HepG2 (cell line): Measurements from ENCODE around the gene LMCD1. TPM values are rescaled to one million over a fixed set of nuclear protein-coding genes. Genes with fewer than 3 reads are reported as not detected.

Experiments
- ATAC-seq: fragments of 200-7000 bp; cut with Tn5 transposase; 3 replicates; pipeline ENCODE4 v1.9.1; 2020; ENCODE audit warnings: mild to moderate bottlenecking, moderate library complexity
- BruUV-seq: library from RNA; stranded (reverse); fragments of 400-500 nt; replicated peaks from 2 replicates; lab custom pipeline; 2021; lab: Mats Ljungman, UMichigan
- CTCF ChIA-PET: fragments of 300-600 bp; formaldehyde crosslinking; extraction: SDS; loops from one replicate; lab custom pipeline; 2021; ENCODE audit warnings: low total read pairs, inconsistent platforms, low intra/inter-chr PET ratio; lab: Yijun Ruan, JAX
- POLR2A ChIA-PET: fragments of 350-600 bp; sonication (Branson Sonifier 250); formaldehyde crosslinking; loops from one replicate; lab custom pipeline; 2020; ENCODE audit warnings: antibody characterized with exemption, inconsistent platforms; lab: Yijun Ruan, JAX
- DNase-seq: peaks from one replicate; pipeline ENCODE4 v3.0.0-alpha.2; 2015; ENCODE audit warnings: low spot score
- FAIRE-seq: peaks from 3 replicates; lab custom pipeline; 2011; peaks lifted over from hg19 to GRCh38; lab: Jason Lieb, UNC
- H2AFZ ChIP-seq: one replicate; pipeline ENCODE4 v1.6.1; 2011; ENCODE audit warnings: low read length, inconsistent platforms
- H3K27ac ChIP-seq: fragments of 300-600 bp; 3 replicates; pipeline ENCODE4 v1.8.0; 2011; ENCODE audit warnings: mixed run types, mild to moderate bottlenecking, mixed read lengths, low read length, inconsistent platforms; ENCODE audit not compliant: insufficient read depth; ENCODE audit errors: extremely low read length
- H3K27me3 ChIP-seq, 2 experiments: fragments of 200-600 bp in 1 of 2; 2 replicates in 1 of 2; 3 replicates in 1 of 2; pipeline versions ENCODE4 v1.6.0 to v1.8.0; 2011; ENCODE audit warnings: low read length in 2 of 2, mild to moderate bottlenecking in 2 of 2, moderate library complexity in 2 of 2, inconsistent platforms in 1 of 2; ENCODE audit not compliant: insufficient read depth in 2 of 2, control insufficient read depth in 1 of 2
- H3K36me3 ChIP-seq, 2 experiments: fragments of 200-600 bp in 1 of 2; replicated peaks in 1 of 2; 2 replicates in 1 of 2; 3 replicates in 1 of 2; pipeline versions ENCODE4 v1.5.1 to v1.8.0; 2011; ENCODE audit warnings: low read length in 2 of 2, inconsistent platforms in 1 of 2; ENCODE audit not compliant: insufficient read depth in 2 of 2, control insufficient read depth in 1 of 2
- H3K4me1 ChIP-seq: 2 replicates; pipeline ENCODE4 v1.5.1; 2012; ENCODE audit warnings: low read length, inconsistent platforms; ENCODE audit not compliant: insufficient read depth
- H3K4me2 ChIP-seq: 2 replicates; pipeline ENCODE4 v1.6.0; 2011; ENCODE audit warnings: low read depth, low read length, inconsistent platforms
- H3K4me3 ChIP-seq, 3 experiments: fragments of 200-600 bp in 1 of 3; sonication (generic), shearing (Covaris generic) in 1 of 3; replicated peaks in 1 of 3; 2 replicates each; pipeline ENCODE4 v1.5.1; 2011 to 2016; ENCODE audit warnings: low read length in 3 of 3, inconsistent platforms in 2 of 3, low read depth in 2 of 3, mild to moderate bottlenecking in 2 of 3, control low read depth in 1 of 3, mixed read lengths in 1 of 3; ENCODE audit not compliant: insufficient read depth in 1 of 3
- H3K79me2 ChIP-seq: one replicate; pipeline ENCODE4 v1.6.1; 2011; ENCODE audit warnings: low read length, inconsistent platforms; ENCODE audit not compliant: insufficient read depth
- H3K9ac ChIP-seq: 2 replicates; pipeline ENCODE4 v1.6.0; 2011; ENCODE audit warnings: mild to moderate bottlenecking, low read depth, low read length, inconsistent platforms; ENCODE audit not compliant: insufficient read depth
- H3K9me3 ChIP-seq: 2 replicates; pipeline ENCODE4 v1.5.1; 2012; ENCODE audit warnings: mild to moderate bottlenecking, low read length
- H4K20me1 ChIP-seq: 2 replicates; pipeline ENCODE4 v1.6.0; 2011; ENCODE audit warnings: inconsistent platforms, mild to moderate bottlenecking, low read length, moderate library complexity; ENCODE audit not compliant: insufficient read depth
- EED ChIP-seq: sonication (generic); formaldehyde crosslinking; IDR thresholded peaks from 2 replicates; pipeline ENCODE4 v1.5.0; 2020; ENCODE audit warnings: mild to moderate bottlenecking, missing genetic modification reagents
- KDM5B ChIP-seq: sonication (generic); formaldehyde crosslinking; IDR thresholded peaks from 2 replicates; pipeline ENCODE4 v1.4.0; 2020; ENCODE audit warnings: missing genetic modification reagents, mild to moderate bottlenecking, borderline replicate concordance
- MAZ ChIP-seq, 2 experiments: sonication (generic) in 1 of 2; formaldehyde crosslinking in 1 of 2; IDR thresholded peaks; 2 replicates each; pipeline versions ENCODE4 v1.5.0 to v1.6.1; 2012 to 2020; ENCODE audit warnings: low read depth in 2 of 2, mild to moderate bottlenecking in 2 of 2, borderline replicate concordance in 1 of 2, improper control_type of control experiment in 1 of 2, low read length in 1 of 2, missing genetic modification reagents in 1 of 2, moderate library complexity in 1 of 2
- MIXL1 ChIP-seq: IDR thresholded peaks from 2 replicates; pipeline ENCODE4 v1.6.1; 2016
- MNT ChIP-seq: fragments of 450-650 bp; IDR thresholded peaks from 2 replicates; pipeline ENCODE4 v1.6.1; 2016
- RBFOX2 ChIP-seq: fragments of 200-400 bp; formaldehyde crosslinking; IDR thresholded peaks from 2 replicates; pipeline ENCODE4 v1.6.1; 2017; ENCODE audit warnings: low read depth, mild to moderate bottlenecking, low read length
- ZBTB10 ChIP-seq: sonication (generic); formaldehyde crosslinking; IDR thresholded peaks from 2 replicates; pipeline ENCODE4 v1.4.0; 2020; ENCODE audit warnings: missing genetic modification reagents, borderline replicate concordance
- ZMAT3 ChIP-seq: sonication (generic); formaldehyde crosslinking; conservative IDR thresholded peaks from 2 replicates; pipeline ENCODE4 v1.7.0; 2021; ENCODE audit warnings: missing genetic modification reagents
- ZNF225 ChIP-seq: sonication (generic); formaldehyde crosslinking; IDR thresholded peaks from 2 replicates; pipeline ENCODE4 v1.4.0; 2020; ENCODE audit warnings: mild to moderate bottlenecking, missing genetic modification reagents
- ZNF275 ChIP-seq: sonication (generic); formaldehyde crosslinking; IDR thresholded peaks from 2 replicates; pipeline ENCODE4 v1.8.0; 2022; ENCODE audit warnings: missing genetic modification reagents, mild to moderate bottlenecking, inconsistent platforms, borderline replicate concordance
- ZNF615 ChIP-seq: sonication (generic); formaldehyde crosslinking; IDR thresholded peaks from 2 replicates; pipeline ENCODE4 v1.5.0; 2020; ENCODE audit warnings: mild to moderate bottlenecking, missing genetic modification reagents, borderline replicate concordance
- ZNF782 ChIP-seq: sonication (generic); formaldehyde crosslinking; IDR thresholded peaks from 2 replicates; pipeline ENCODE4 v1.4.0; 2020; ENCODE audit warnings: missing genetic modification reagents, mild to moderate bottlenecking, borderline replicate concordance
- WGBS: methylation state at CpG from one replicate; pipeline ENCODE4 v1.1.6; 2017; ENCODE audit warnings: low lambda C conversion rate; 5-methylcytosine and 5-hydroxymethylcytosine counted together
- in situ Hi-C: cut with HindIII; loops from 2 replicates; pipeline ENCODE4 v1.10.0; 2017; ENCODE audit warnings: low pct_unique_long_range_greater_than_20kb; ENCODE audit not compliant: extremely low pct_ligation_motif_present
- intact Hi-C: fragments of 100-400 bp; cut with micrococcal nuclease; formaldehyde crosslinking; loops from one replicate; pipeline ENCODE4 v1.10.0; 2022; ENCODE audit not compliant: unreplicated experiment
- polyA plus RNA-seq, 8 experiments: library from polyadenylated mRNA; depleted of rRNA in 3 of 8; stranded (reverse) in 7 of 8; unstranded in 1 of 8; fragments of >200 nt; fragmentation: Illumina TruSeq in 4 of 8; extraction: Trizol in 4 of 8; gene quantifications; 2 replicates each; pipeline versions ENCODE4 v1.2.1 to v1.2.3, GENCODE V29; 2011 to 2016; ENCODE audit warnings: low read depth in 4 of 8, missing spikeins in 1 of 8, mixed read lengths in 1 of 8; ENCODE audit not compliant: insufficient read depth in 1 of 8
- total RNA-seq, 5 experiments: library from RNA; depleted of rRNA; stranded (reverse); fragments of >200 nt; fragmentation: Illumina TruSeq; extraction: Trizol; gene quantifications; 2 replicates each; pipeline ENCODE4 v1.2.3, GENCODE V29; 2016; ENCODE audit warnings: low read depth in 1 of 5

The LMCD1 gene
- total and polyA plus RNA-seq, 2 of the 13 experiments (the other 11 are each of a cell fraction or from before 2014, with no cell fraction given) = 6.2 to 7.1 TPM

GRCh38 chr3:8563146-8563545 is 61.5 kb downstream of the LMCD1 start (continued):
- TF ChIP-seq ZBTB10 (CRISPR knock-in tag) = no peak

- no peaks in the 10 kb centered on the region for H3K27me3 ChIP-seq
- no peaks in the 10 kb centered on the region for H3K79me2 ChIP-seq
- CTCF ChIA-PET = no interaction called here
- no peaks in the 10 kb centered on the region for H4K20me1 ChIP-seq
- TF ChIP-seq MIXL1 (CRISPR knock-in tag) = no peak
- TF ChIP-seq MNT = no peak
- no peak for TF ChIP-seq ZNF615 (CRISPR knock-in tag)
- TF ChIP-seq ZMAT3 (CRISPR knock-in tag) = no peak
- no peak for TF ChIP-seq ZNF782 (CRISPR knock-in tag)
- no peak for TF ChIP-seq RBFOX2
- TF ChIP-seq MAZ (IDR thresholded peaks at IDR 0.05; ENCODE audit: borderline replicate concordance, low read depth, low read length) = no peak
- TF ChIP-seq MAZ (CRISPR knock-in tag; IDR thresholded peaks at IDR 0.05; ENCODE audit: low read depth) = no peak
- no peak for TF ChIP-seq KDM5B (CRISPR knock-in tag)
- no peak for TF ChIP-seq EED (CRISPR knock-in tag)
- no peak for TF ChIP-seq ZNF225 (CRISPR knock-in tag)
- TF ChIP-seq ZNF275 (CRISPR knock-in tag) = no peak
- WGBS = 93% methylated on average over 4 of the region's 4 CpGs
- intact Hi-C loops = no loop called here
- FAIRE-seq (no peak), ATAC-seq (no peak), DNase-seq (no peak)
- no peaks in the 10 kb centered on the region; a peak in 1 of 5 replicates for H3K36me3 ChIP-seq
- no peaks in the 10 kb centered on the region for H3K9me3 ChIP-seq
- H2AFZ ChIP-seq = no peak overlapping the region
- POLR2A ChIA-PET = no interaction called here
- H3K4me1 ChIP-seq = no peaks in the 10 kb centered on the region
- no TSS peak for BruUV-seq
- H3K4me2 ChIP-seq = no peak overlapping the region
- in situ Hi-C loops = no loop called here
- H3K4me3 ChIP-seq = no peak overlapping the region
- no peak overlapping the region for H3K27ac ChIP-seq
- H3K9ac ChIP-seq = no peak overlapping the region
Measured at GRCh38 chr3:8563597-8563996, 62.0 kb downstream of the LMCD1 start.
